Breast epithelium (tissue), 4 donors: ENCODE data around the gene CHSY1. TPM values are rescaled to one million over a fixed set of nuclear protein-coding genes. Genes with fewer than 3 reads are reported as not detected.

Experiments
- DNase-seq, 2 donors: peaks; one replicate each; pipeline ENCODE4 v3.0.0-alpha.2; 2019; ENCODE audit warnings: low spot score in 2 of 2
- H3K27ac ChIP-seq, 2 donors: fragments of 200-600 bp; sonication (generic) in 1 of 2; one replicate each; pipeline ENCODE4 v1.5.1; 2016 to 2019; ENCODE audit warnings: mild to moderate bottlenecking in 1 of 2
- H3K27me3 ChIP-seq, 2 donors: fragments of 200-600 bp; sonication (generic) in 1 of 2; one replicate each; pipeline versions ENCODE4 v1.5.1 to v1.6.0; 2017 to 2019; ENCODE audit warnings: control low read depth in 1 of 2, mild to moderate bottlenecking in 1 of 2
- H3K36me3 ChIP-seq: fragments of 200-600 bp; one replicate; pipeline ENCODE4 v1.5.1; 2019
- H3K4me1 ChIP-seq, 2 donors: fragments of 200-600 bp; sonication (generic); one replicate each; pipeline ENCODE4 v1.5.1; 2016 to 2019; ENCODE audit warnings: control low read depth in 1 of 2
- H3K4me3 ChIP-seq, 3 donors: fragments of 200-600 bp; sonication (generic); 1 replicate in 2 of 3; 2 replicates in 1 of 3; pipeline ENCODE4 v1.5.1; 2016 to 2019; ENCODE audit warnings: mild to moderate bottlenecking in 3 of 3, moderate library complexity in 2 of 3
- H3K9me3 ChIP-seq, 2 donors: fragments of 200-600 bp; sonication (generic) in 1 of 2; one replicate each; pipeline ENCODE4 v1.5.1; 2016 to 2019; ENCODE audit warnings: control low read depth in 1 of 2
- POLR2A ChIP-seq: fragments of 450-650 bp; IDR thresholded peaks from one replicate; pipeline ENCODE4 v1.6.1; 2016; ENCODE audit warnings: antibody characterized with exemption, mild to moderate bottlenecking, moderate library complexity
- POLR2AphosphoS5 ChIP-seq, 3 donors: sonication (generic); formaldehyde crosslinking; IDR thresholded peaks; one replicate each; pipeline ENCODE4 v1.6.1; 2017; ENCODE audit warnings: antibody characterized with exemption in 3 of 3
- intact Hi-C: fragments of 100-400 bp; cut with DNase I; formaldehyde crosslinking; loops from one replicate; pipeline ENCODE4 v1.15.1; 2023; ENCODE audit warnings: low total_unique reads
- total RNA-seq, 3 donors: library from RNA; depleted of rRNA; stranded (reverse); fragments of >200 nt; gene quantifications; one replicate each; pipeline ENCODE4 v1.1.0, GENCODE V29; 2016
- TF ChIP-seq, protein P1 (sequence below), 3 donors: fragments of 450-650 bp; IDR thresholded peaks; one replicate each; pipeline ENCODE4 v1.5.1; 2016 to 2017; ENCODE audit warnings: antibody characterized with exemption in 3 of 3, mild to moderate bottlenecking in 3 of 3, moderate library complexity in 3 of 3

CHSY1 gene
- total RNA-seq, 3 donors from 2014 or later: 22.6 to 36.7 (median 33.4) TPM

DNA sequence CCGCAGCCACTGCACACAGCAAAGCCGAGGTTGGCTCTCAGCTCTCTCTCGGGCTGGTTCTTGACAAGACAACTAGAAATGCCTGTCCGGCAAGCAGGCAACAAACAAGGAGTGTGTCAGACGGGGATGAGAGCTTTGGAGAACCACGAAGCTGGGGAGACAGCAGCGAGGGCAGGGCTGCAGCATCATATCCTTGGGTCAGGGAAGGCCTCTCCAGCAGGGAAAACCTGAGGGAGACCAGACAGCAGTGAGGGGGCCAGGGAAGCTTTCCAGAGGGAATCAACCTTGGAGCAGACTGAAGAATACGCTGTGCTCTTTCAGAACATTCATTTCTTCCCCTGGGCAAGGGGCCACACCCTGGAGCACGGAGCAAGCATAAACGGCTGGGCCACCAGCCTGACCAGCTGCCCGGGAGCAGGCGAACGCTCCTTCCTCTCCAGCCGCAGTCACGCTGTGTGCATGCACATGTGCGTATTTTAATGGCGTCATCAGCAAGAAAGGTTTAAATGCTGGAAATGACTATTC, 58.7 kb downstream of the CHSY1 start:
- Histone ChIP-seq H3K27ac (peak overlapping the region; percentile 64 to 89), H3K4me3 (peak overlapping the region in 2 of 3 donors; percentile 7 to 54), H3K36me3 (no peaks in the 10 kb centered on the region), H3K9me3 (no peaks in the 10 kb centered on the region), H3K27me3 (no peaks in the 10 kb centered on the region), H3K4me1 (peaks cover 21 to 23% of the 10 kb centered on the region in 2 donors)
- intact Hi-C loops: loop anchor here (1.0 kb wide), 1 partner anchor 24 kb away; no protein-coding TSS in a partner anchor
- no peak for DNase-seq
- TF ChIP-seq POLR2AphosphoS5 (IDR thresholded peaks at IDR 0.05) (no peak), POLR2A (no peak)
- TF ChIP-seq, protein P1, sequence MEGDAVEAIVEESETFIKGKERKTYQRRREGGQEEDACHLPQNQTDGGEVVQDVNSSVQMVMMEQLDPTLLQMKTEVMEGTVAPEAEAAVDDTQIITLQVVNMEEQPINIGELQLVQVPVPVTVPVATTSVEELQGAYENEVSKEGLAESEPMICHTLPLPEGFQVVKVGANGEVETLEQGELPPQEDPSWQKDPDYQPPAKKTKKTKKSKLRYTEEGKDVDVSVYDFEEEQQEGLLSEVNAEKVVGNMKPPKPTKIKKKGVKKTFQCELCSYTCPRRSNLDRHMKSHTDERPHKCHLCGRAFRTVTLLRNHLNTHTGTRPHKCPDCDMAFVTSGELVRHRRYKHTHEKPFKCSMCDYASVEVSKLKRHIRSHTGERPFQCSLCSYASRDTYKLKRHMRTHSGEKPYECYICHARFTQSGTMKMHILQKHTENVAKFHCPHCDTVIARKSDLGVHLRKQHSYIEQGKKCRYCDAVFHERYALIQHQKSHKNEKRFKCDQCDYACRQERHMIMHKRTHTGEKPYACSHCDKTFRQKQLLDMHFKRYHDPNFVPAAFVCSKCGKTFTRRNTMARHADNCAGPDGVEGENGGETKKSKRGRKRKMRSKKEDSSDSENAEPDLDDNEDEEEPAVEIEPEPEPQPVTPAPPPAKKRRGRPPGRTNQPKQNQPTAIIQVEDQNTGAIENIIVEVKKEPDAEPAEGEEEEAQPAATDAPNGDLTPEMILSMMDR (IDR thresholded peaks at IDR 0.05): no peak

DNA sequence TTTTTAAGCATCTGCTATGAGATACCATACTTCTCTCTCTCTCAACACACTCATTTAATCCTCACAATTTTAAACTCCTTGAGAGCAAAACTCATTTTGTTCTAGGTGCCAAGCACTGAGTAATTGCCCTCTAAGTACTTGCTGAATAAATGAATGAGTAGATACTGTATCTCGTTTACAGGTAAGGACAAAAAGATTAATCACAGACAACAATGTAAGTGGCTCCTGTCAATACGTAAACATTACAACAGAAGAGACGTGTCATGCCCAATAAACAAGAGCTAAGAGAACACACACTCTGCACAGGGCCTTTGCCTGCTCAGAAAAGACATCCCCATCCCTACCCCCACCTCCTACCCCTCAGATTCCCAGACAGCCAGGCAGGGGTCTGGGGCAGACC, 59.8 kb downstream of the CHSY1 start:
- Histone ChIP-seq H3K27ac (peak overlapping the region in 1 of 2 donors; percentile 89), H3K4me3 (no peak overlapping the region), H3K36me3 (no peaks in the 10 kb centered on the region), H3K4me1 (peaks cover 21 to 23% of the 10 kb centered on the region in 2 donors), H3K9me3 (no peaks in the 10 kb centered on the region), H3K27me3 (no peaks in the 10 kb centered on the region)
- TF ChIP-seq POLR2A: no peak
- TF ChIP-seq POLR2AphosphoS5 (IDR thresholded peaks at IDR 0.05): no peak
- TF ChIP-seq, protein P1 (IDR thresholded peaks at IDR 0.05): no peak
- intact Hi-C loops: no loop called here
- DNase-seq: no peak

DNA sequence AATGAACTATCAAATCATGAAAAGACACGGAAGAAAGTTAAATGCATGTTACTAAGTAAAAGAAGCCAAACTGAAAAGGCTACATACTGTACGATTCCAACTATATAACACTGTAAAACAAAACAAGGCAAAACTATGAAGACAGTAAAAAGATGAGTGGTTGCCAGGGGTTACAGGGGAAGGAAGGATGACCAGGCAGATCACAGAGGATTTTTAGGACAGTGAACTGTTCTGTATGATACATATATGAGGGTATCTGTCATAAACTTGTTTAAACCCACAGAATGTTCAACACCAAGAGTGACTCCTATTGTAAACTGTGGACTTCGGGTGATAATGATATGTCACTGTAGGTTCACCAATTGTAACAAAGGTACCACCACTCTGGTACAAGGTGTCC, 60.6 kb downstream of the CHSY1 start:
- H3K4me1 ChIP-seq: peaks cover 21 to 23% of the 10 kb centered on the region in 2 donors
- TF ChIP-seq POLR2AphosphoS5 (IDR thresholded peaks at IDR 0.05) (no peak), POLR2A (no peak)
- TF ChIP-seq, protein P1 (IDR thresholded peaks at IDR 0.05): no peak

DNA sequence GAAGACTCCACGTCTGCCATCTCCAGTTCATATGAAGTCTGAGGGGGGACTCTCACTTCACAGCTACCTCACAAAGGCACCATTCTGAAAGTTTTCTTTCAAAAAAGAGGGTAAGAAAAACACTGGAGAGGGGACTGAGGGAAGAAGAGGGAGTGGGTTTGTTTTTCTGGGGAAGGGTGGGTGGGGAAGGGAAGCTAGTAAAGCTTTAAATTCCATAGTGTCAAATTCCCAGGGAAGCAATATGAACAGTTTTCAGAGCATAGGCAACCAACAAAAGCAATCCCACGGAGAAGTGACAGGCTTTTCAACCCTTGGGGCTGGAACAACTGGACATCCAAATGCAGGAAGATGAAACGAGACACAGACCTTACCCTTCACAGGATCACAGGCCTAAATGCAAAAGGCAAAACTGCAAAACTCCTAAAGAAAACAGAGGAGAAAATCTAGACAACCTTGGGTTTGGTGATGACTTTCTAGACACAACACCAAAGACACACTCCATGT, 61.7 kb downstream of the CHSY1 start:
- TF ChIP-seq POLR2A: no peak
- TF ChIP-seq POLR2AphosphoS5 (IDR thresholded peaks at IDR 0.05): no peak
- TF ChIP-seq, protein P1 (IDR thresholded peaks at IDR 0.05): no peak
- Histone ChIP-seq H3K4me3 (peak overlapping the region in 1 of 3 donors; percentile 21), H3K4me1 (peaks cover 21 to 26% of the 10 kb centered on the region in 2 donors), H3K9me3 (no peaks in the 10 kb centered on the region), H3K36me3 (no peaks in the 10 kb centered on the region), H3K27me3 (no peaks in the 10 kb centered on the region), H3K27ac (peak overlapping the region; percentile 36 to 81)
- no peak for DNase-seq
- intact Hi-C loops: no loop called here

More for the DNA sequence above, 60.6 kb downstream of the CHSY1 start:
- H3K9me3 ChIP-seq: no peaks in the 10 kb centered on the region
- no peak overlapping the region for H3K27ac ChIP-seq
- H3K27me3 ChIP-seq: no peaks in the 10 kb centered on the region
- H3K4me3 ChIP-seq: no peak overlapping the region
- no peak for DNase-seq
- intact Hi-C loops: no loop called here
- H3K36me3 ChIP-seq: no peaks in the 10 kb centered on the region

DNA sequence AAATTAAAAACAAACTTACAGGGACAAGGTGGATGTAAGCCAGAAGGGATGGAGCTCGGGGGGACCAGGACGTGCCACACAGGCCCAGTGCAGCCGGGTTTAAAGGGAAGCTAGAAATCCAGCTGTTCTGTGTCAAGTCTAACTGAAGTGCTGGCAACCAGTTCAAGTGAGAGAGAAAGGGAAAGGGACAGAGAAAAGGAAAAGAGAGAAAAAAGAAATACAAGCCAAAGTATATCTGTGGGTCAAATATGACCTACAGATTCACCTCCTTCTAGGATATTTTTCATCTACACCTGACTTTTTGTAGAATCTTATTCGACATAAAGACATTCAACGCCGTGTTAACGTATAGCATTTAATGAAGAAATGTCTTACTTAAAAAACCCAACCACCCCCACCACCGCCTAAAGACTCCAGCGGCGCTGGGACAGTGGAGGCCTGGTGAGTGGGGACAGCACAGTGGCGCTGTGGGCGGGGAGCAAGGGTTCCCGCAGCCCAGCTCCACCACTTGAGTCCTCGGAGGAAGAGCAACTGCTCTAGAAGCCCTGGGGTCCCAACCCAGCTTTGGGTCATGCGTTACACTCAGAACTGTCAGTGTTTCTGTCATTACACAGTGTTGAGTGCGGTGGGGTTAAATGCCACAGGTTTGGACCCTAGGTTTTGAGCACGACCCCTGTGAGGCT, 62.3 kb downstream of the CHSY1 start:
- DNase-seq: no peak
- intact Hi-C loops: loop anchor here (5.0 kb wide), 1 partner anchor 293 kb away; no protein-coding TSS in a partner anchor
- TF ChIP-seq POLR2AphosphoS5 (IDR thresholded peaks at IDR 0.05) (no peak), POLR2A (no peak)
- TF ChIP-seq, protein P1 (IDR thresholded peaks at IDR 0.05): no peak
- Histone ChIP-seq H3K9me3 (no peaks in the 10 kb centered on the region), H3K27ac (peak overlapping the region; percentile 36 to 81), H3K36me3 (no peaks in the 10 kb centered on the region), H3K4me1 (peaks cover 15 to 30% of the 10 kb centered on the region in 2 donors), H3K27me3 (no peaks in the 10 kb centered on the region), H3K4me3 (peak overlapping the region in 2 of 3 donors; percentile 13 to 48)
